ENCODE measurements around the gene GM2A. TPM values are rescaled to one million over a fixed set of nuclear protein-coding genes. Genes with fewer than 3 reads are reported as not detected.

The GM2A gene
- total and polyA plus RNA-seq, 2 of the 8 experiments (the other 6 are each of a cell fraction or from before 2014, with no cell fraction given): 18.5 to 32.2 TPM

GRCh38 chr5:151236888-151237287 is 16.1 kb upstream of the GM2A start:
- Histone ChIP-seq H3K36me3 (ENCODE audit: control insufficient read depth in 2 of 4, insufficient read depth in 4 of 4, low read length in 3 of 4) (no peaks in the 10 kb centered on the region), H3K14ac (ENCODE audit: insufficient read length) (no peak overlapping the region), H2BK12ac (ENCODE audit: low read depth, low read length) (no peak overlapping the region), H4K20me1 (replicated peaks in 1 of 2; ENCODE audit: control insufficient read depth in 1 of 2, insufficient read depth in 2 of 2, low read length in 2 of 2) (no peaks in the 10 kb centered on the region), H2BK20ac (ENCODE audit: low read length) (no peak overlapping the region), H3K23me2 (ENCODE audit: low read depth, low read length) (no peaks in the 10 kb centered on the region), H4K8ac (ENCODE audit: extremely low read depth, insufficient read depth, low read length) (no peak overlapping the region), H3K56ac (replicated peaks; ENCODE audit: insufficient read length, low read depth, low read length) (no peak overlapping the region), H3K23ac (ENCODE audit: insufficient read length) (no peak overlapping the region), H3K27ac (ENCODE audit: low read depth, low read length) (no peak overlapping the region), H3K4me2 (ENCODE audit: insufficient read depth in 1 of 2, low read depth in 2 of 2, low read length in 2 of 2) (no peak overlapping the region), H2BK5ac (ENCODE audit: low read depth, low read length) (no peak overlapping the region), H4K5ac (ENCODE audit: insufficient read length, low read depth, low read length) (no peak overlapping the region), H2BK120ac (replicated peaks; ENCODE audit: low read depth, low read length) (no peak overlapping the region), H2AK5ac (ENCODE audit: low read depth, low read length) (no peak overlapping the region), H3K4me1 (replicated peaks in 1 of 4; ENCODE audit: control insufficient read depth in 3 of 4, insufficient read depth in 4 of 4, low read length in 3 of 4) (peaks cover 3 to 11% (median 7%) of the 10 kb centered on the region in 4 experiments; a peak in 6 of 7 replicates), H3K9ac (replicated peaks in 1 of 4; ENCODE audit: extremely low read depth in 1 of 4, low read depth in 3 of 4, low read length in 3 of 4) (no peak overlapping the region), H3K79me1 (ENCODE audit: low read depth, low read length) (no peaks in the 10 kb centered on the region), H4K91ac (replicated peaks; ENCODE audit: insufficient read length, low read length) (no peak overlapping the region), H3K4ac (replicated peaks; ENCODE audit: insufficient read length, low read depth, low read length) (no peak overlapping the region), H3K18ac (ENCODE audit: extremely low read depth, low read length) (no peak overlapping the region), H3K27me3 (replicated peaks in 1 of 4; ENCODE audit: control insufficient read depth in 3 of 4, extremely low read depth in 1 of 4, insufficient read depth in 3 of 4, low read length in 3 of 4) (no peaks in the 10 kb centered on the region), H3K4me3 (ENCODE audit: extremely low read depth in 1 of 4, insufficient read depth in 2 of 4, low read depth in 3 of 4, low read length in 4 of 4) (no peak overlapping the region), H2AFZ (ENCODE audit: low read length) (no peak overlapping the region), H2BK15ac (ENCODE audit: low read length) (no peak overlapping the region), H3K9me3 (ENCODE audit: insufficient read depth in 2 of 2, low read depth in 1 of 2, low read length in 1 of 2) (no peaks in the 10 kb centered on the region), H3K79me2 (ENCODE audit: control insufficient read depth in 1 of 2, insufficient read depth in 2 of 2, low read length in 2 of 2) (no peaks in the 10 kb centered on the region)
- ChIA-PET POLR2A (ENCODE audit: partially characterized antibody) (interaction anchor here (2.6 kb wide), 1 partner anchor 16 kb away, joined by 12 read pairs; the partner anchor contains the start of gene GM2A), CTCF (ENCODE audit: partially characterized antibody) (interaction anchor here (0.6 to 7.4 kb wide), 7 partner anchors 8 to 225 kb away, joined by 3 to 75 read pairs (median 20); partner anchors contain the start of genes CCDC69 and GM2A)
- 94% methylated on average over 1 of the region's 1 CpG; no CpG with 5 or more reads in 1 of the 2 experiments for WGBS, 2 experiments (ENCODE audit: extremely low coverage in 1 of 2, insufficient coverage in 1 of 2, insufficient read length in 1 of 2, insufficient replicate concordance in 2 of 2, low coverage in 1 of 2, low lambda C conversion rate in 2 of 2, missing lambda C conversion rate in 1 of 2)
- DNase-seq (ENCODE audit: low read depth in 1 of 2, low spot score in 2 of 2): no peak
- no peak for FAIRE-seq
- TF ChIP-seq SP4 (IDR thresholded peaks at IDR 0.05; ENCODE audit: low read length) (no peak), ASH2L (IDR thresholded peaks at IDR 0.05; ENCODE audit: low read length) (no peak), BACH1 (IDR thresholded peaks at IDR 0.05; ENCODE audit: low read length) (no peak), EGR1 (IDR thresholded peaks at IDR 0.05; ENCODE audit: borderline replicate concordance, low read depth, low read length) (no peak), E2F6 (IDR thresholded peaks at IDR 0.05) (no peak), NRF1 (IDR thresholded peaks at IDR 0.05; ENCODE audit: low read depth, low read length) (no peak), JUND (IDR thresholded peaks at IDR 0.05; ENCODE audit: low read length) (no peak), HDAC6 (IDR thresholded peaks at IDR 0.05; ENCODE audit: low read depth, low read length) (no peak), SRF (IDR thresholded peaks at IDR 0.05; ENCODE audit: low read depth, low read length) (no peak), EZH2 (IDR thresholded peaks at IDR 0.05; ENCODE audit: low read depth, low read length, severe bottlenecking) (no peak), NANOG (IDR thresholded peaks at IDR 0.05; ENCODE audit: insufficient read depth, low read depth, low read length, poor library complexity, severe bottlenecking) (no peak), USF2 (IDR thresholded peaks at IDR 0.05; ENCODE audit: low read length) (no peak), TAF7 (optimal IDR thresholded peaks at IDR 0.05; ENCODE audit: borderline replicate concordance, low read depth, low read length) (no peak)
